GM18502 (cell line): ENCODE results near the gene TMPRSS11D.

Source experiments
- ATAC-seq: cut with Tn5 transposase; IDR thresholded peaks from one replicate; pipeline ENCODE4 v1.9.1; 2021; ENCODE audit warnings: mild to moderate bottlenecking; ENCODE audit not compliant: unreplicated experiment, poor library complexity

The TMPRSS11D gene

GRCh38 chr4:67776746-67777145 is 107.1 kb downstream of the TMPRSS11D start:
- no peak for ATAC-seq
